ENCODE data around the gene ENTPD5. TPM values are rescaled to one million over a fixed set of nuclear protein-coding genes. Genes with fewer than 3 reads are reported as not detected.
A peak's percentile ranks its signal among the peaks of the same experiment; 100 is the strongest.

ENTPD5 gene
- total RNA-seq, 1 experiment from 2014 or later = 10.6 TPM

DNA sequence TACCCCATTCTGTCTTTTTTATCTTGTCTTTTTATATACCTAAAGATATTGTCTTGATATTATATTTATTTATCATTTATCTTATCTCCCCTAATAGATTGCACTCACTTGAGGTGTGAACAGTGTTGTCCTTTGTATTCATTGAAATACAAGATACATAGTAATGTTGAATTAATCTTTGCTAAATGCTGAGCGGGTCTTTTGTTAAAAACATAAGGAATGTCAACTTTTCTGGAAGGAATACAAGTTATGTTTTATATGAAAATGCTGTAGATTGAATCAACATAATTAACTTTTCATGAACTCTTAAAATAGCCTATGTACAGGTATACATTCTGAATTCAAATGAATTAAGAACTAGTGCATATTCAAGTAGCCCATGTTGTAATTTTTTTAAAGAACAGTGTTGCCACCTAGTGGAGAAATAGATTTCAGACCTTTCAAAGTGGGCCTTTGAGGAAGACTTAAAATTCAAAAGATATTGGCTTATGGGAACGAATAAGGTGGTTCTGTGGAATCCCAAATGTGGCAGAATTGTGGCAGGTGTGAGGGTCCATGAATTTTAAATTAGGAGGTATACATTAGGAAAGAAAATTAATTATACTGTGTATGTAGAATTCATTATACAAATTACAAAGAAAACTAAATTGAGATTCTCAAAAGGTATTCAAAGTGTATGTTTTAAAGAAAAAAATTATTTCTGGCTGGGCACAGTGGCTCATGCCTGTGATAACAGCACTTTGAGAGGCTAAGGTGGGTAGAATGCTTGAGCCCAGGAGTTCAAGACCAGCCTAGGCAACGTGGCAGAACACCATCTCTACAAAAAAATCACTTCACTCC is 19.2 kb upstream of the ENTPD5 start:
- POLR2A ChIA-PET = no interaction called here
- Mint-ChIP-seq H3K27ac (no peak overlapping the region), H3K27me3 (ENCODE audit: low read depth) (no peaks in the 10 kb centered on the region), H3K4me1 (no peaks in the 10 kb centered on the region), H3K9me3 (no peaks in the 10 kb centered on the region), H3K36me3 (no peaks in the 10 kb centered on the region), H3K4me3 (no peak overlapping the region)
- no peak for DNase-seq (ENCODE audit: low spot score)
- CTCF ChIA-PET = no interaction called here
- no peak for ATAC-seq
- TF ChIP-seq ARID4B (CRISPR knock-in tag; IDR thresholded peaks at IDR 0.05; ENCODE audit: borderline replicate concordance) = no peak
- TF ChIP-seq, protein P1, sequence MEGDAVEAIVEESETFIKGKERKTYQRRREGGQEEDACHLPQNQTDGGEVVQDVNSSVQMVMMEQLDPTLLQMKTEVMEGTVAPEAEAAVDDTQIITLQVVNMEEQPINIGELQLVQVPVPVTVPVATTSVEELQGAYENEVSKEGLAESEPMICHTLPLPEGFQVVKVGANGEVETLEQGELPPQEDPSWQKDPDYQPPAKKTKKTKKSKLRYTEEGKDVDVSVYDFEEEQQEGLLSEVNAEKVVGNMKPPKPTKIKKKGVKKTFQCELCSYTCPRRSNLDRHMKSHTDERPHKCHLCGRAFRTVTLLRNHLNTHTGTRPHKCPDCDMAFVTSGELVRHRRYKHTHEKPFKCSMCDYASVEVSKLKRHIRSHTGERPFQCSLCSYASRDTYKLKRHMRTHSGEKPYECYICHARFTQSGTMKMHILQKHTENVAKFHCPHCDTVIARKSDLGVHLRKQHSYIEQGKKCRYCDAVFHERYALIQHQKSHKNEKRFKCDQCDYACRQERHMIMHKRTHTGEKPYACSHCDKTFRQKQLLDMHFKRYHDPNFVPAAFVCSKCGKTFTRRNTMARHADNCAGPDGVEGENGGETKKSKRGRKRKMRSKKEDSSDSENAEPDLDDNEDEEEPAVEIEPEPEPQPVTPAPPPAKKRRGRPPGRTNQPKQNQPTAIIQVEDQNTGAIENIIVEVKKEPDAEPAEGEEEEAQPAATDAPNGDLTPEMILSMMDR (IDR thresholded peaks at IDR 0.05) = peak; percentile 55

GRCh38 chr14:74035556-74035955 is 16.5 kb upstream of the ENTPD5 start:
- Mint-ChIP-seq H3K4me1 (no peaks in the 10 kb centered on the region), H3K27ac (no peak overlapping the region), H3K27me3 (ENCODE audit: low read depth) (no peaks in the 10 kb centered on the region), H3K9me3 (no peaks in the 10 kb centered on the region), H3K4me3 (no peak overlapping the region), H3K36me3 (no peaks in the 10 kb centered on the region)
- no peak for ATAC-seq
- no peak for DNase-seq (ENCODE audit: low spot score)
- CTCF ChIA-PET = no interaction called here
- TF ChIP-seq FOXP1 (CRISPR knock-in tag; IDR thresholded peaks at IDR 0.05; ENCODE audit: borderline replicate concordance) (no peak), JUN (CRISPR knock-in tag; IDR thresholded peaks at IDR 0.05) (no peak), CREM (CRISPR knock-in tag; IDR thresholded peaks at IDR 0.05) (no peak), PREB (CRISPR knock-in tag; IDR thresholded peaks at IDR 0.05; ENCODE audit: borderline replicate concordance) (no peak), TCF7 (CRISPR knock-in tag; IDR thresholded peaks at IDR 0.05; ENCODE audit: low read depth) (no peak), FOXK1 (CRISPR knock-in tag; IDR thresholded peaks at IDR 0.05) (no peak), CBFB (CRISPR knock-in tag; IDR thresholded peaks at IDR 0.05; ENCODE audit: low read depth) (no peak), SMAD3 (CRISPR knock-in tag; IDR thresholded peaks at IDR 0.05; ENCODE audit: borderline replicate concordance) (no peak), ARID4B (CRISPR knock-in tag; IDR thresholded peaks at IDR 0.05; ENCODE audit: borderline replicate concordance) (no peak)
- TF ChIP-seq, protein P2, sequence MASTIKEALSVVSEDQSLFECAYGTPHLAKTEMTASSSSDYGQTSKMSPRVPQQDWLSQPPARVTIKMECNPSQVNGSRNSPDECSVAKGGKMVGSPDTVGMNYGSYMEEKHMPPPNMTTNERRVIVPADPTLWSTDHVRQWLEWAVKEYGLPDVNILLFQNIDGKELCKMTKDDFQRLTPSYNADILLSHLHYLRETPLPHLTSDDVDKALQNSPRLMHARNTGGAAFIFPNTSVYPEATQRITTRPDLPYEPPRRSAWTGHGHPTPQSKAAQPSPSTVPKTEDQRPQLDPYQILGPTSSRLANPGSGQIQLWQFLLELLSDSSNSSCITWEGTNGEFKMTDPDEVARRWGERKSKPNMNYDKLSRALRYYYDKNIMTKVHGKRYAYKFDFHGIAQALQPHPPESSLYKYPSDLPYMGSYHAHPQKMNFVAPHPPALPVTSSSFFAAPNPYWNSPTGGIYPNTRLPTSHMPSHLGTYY (CRISPR knock-in tag; IDR thresholded peaks at IDR 0.05) = no peak
- TF ChIP-seq, protein P3, sequence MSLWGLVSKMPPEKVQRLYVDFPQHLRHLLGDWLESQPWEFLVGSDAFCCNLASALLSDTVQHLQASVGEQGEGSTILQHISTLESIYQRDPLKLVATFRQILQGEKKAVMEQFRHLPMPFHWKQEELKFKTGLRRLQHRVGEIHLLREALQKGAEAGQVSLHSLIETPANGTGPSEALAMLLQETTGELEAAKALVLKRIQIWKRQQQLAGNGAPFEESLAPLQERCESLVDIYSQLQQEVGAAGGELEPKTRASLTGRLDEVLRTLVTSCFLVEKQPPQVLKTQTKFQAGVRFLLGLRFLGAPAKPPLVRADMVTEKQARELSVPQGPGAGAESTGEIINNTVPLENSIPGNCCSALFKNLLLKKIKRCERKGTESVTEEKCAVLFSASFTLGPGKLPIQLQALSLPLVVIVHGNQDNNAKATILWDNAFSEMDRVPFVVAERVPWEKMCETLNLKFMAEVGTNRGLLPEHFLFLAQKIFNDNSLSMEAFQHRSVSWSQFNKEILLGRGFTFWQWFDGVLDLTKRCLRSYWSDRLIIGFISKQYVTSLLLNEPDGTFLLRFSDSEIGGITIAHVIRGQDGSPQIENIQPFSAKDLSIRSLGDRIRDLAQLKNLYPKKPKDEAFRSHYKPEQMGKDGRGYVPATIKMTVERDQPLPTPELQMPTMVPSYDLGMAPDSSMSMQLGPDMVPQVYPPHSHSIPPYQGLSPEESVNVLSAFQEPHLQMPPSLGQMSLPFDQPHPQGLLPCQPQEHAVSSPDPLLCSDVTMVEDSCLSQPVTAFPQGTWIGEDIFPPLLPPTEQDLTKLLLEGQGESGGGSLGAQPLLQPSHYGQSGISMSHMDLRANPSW (CRISPR knock-in tag; conservative IDR thresholded peaks at IDR 0.05; ENCODE audit: low read depth) = no peak
- POLR2A ChIA-PET = interaction anchor here (0.6 to 0.8 kb wide), 2 partner anchors 33 to 39 kb away, joined by 7 to 9 read pairs; no protein-coding TSS in a partner anchor

All from WTC11 (cell line).